Heart left ventricle (tissue), 13 donors: ENCODE data around the gene SBNO2.

Source experiments
- POLR2A ChIP-seq, 2 donors: fragments of 450-650 bp; IDR thresholded peaks; one replicate each; pipeline ENCODE4 v1.6.1; 2017; ENCODE audit warnings: antibody characterized with exemption in 2 of 2, mild to moderate bottlenecking in 2 of 2, moderate library complexity in 2 of 2
- TF ChIP-seq, protein P1 (sequence below), 12 donors: fragments of 200-600 bp; sonication (generic) in 4 of 12; IDR thresholded peaks; one replicate each; pipeline versions ENCODE4 v1.5.0 to v1.8.0; 2018 to 2022; ENCODE audit warnings: antibody characterized with exemption in 12 of 12, mild to moderate bottlenecking in 5 of 12
- donor health status: ischemic (EF 13 %, LVEDD 7.1; RV severe dilation, severe dysfunction).
- donor health status: DM: no; HTN: yes; CAD: no.
- donor health status: DM: no; HTN: no; CAD: no.
- donor health status: ischemic (EF 25% LVEDD 6.9; RV normal size, moderate dysfunction).
- donor health status: ischemic (EF 25% LVEDD 5.7; RV mildly dilated, moderate dysfunction).
- donor health status: ischemic (EF 35%, LVEDD 5.7; RV mildly dilated, moderate dysfunction).
- donor health status: nonischemic (EF 11% LVEDD 7.7; RV severe dilation, severe dysfunction).
- donor health status: DM: yes; HTN: yes; CAD: no.
- donor health status: PGD.
- donor health status: ischemic (EF 29% LVEDD 5.4; RV normal size, mild dysfunction).
- donor health status: nonischemic (EF 23%, LVEDD 6.1; RV moderate dilation, normal function).

DNA sequence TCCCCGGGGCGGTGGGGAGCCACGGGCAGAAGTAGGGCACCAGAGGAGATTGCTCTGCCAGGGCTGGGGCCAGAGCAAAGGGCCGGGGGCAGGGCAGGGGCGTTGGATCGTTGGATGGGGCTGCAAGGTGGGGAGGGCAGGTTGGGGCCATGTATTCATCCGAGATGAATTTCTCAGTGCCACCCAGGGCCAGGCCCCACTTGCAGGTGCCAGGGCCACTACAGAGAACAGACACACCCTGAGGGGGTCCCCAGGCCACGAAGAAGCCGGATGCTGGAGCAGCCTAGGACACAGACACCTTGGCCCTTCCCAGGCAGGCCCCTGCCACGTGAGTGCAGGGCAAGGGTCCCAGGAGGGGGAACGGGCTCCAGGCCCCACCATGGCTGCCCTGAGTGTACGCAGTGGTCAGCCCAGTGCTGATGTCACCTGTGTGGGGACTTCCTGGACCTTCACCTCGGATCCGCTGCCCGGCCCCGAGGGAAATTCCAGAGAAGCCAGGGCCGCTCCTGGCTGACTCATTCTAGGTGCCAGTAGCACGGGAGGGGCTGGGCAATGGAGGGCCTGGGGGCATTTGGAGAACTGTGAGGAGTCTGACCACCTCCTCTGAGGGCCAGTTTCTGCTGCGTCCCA lies 9.6 kb upstream of the SBNO2 start:
- TF ChIP-seq, protein P1, sequence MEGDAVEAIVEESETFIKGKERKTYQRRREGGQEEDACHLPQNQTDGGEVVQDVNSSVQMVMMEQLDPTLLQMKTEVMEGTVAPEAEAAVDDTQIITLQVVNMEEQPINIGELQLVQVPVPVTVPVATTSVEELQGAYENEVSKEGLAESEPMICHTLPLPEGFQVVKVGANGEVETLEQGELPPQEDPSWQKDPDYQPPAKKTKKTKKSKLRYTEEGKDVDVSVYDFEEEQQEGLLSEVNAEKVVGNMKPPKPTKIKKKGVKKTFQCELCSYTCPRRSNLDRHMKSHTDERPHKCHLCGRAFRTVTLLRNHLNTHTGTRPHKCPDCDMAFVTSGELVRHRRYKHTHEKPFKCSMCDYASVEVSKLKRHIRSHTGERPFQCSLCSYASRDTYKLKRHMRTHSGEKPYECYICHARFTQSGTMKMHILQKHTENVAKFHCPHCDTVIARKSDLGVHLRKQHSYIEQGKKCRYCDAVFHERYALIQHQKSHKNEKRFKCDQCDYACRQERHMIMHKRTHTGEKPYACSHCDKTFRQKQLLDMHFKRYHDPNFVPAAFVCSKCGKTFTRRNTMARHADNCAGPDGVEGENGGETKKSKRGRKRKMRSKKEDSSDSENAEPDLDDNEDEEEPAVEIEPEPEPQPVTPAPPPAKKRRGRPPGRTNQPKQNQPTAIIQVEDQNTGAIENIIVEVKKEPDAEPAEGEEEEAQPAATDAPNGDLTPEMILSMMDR (IDR thresholded peaks at IDR 0.05), result no peak
- TF ChIP-seq POLR2A (IDR thresholded peaks at IDR 0.05), result no peak
